ENCODE measurements around the gene URAD. TPM values are rescaled to one million over a fixed set of nuclear protein-coding genes. Genes with fewer than 3 reads are reported as not detected.
"Not testable (repeated sequence)": the region's sequence is repeated elsewhere in the genome, so short reads cannot be mapped to it uniquely, and the experiment has no call there.

Gene URAD
- total RNA-seq, 1 donor from 2014 or later, result not detected

- DNase-seq (ENCODE audit: low spot score), result no peak
Measured at GRCh38 chr13:27970382-27971235, 17.9 kb downstream of the URAD start.

GRCh38 chr13:27969866-27970229 is 18.6 kb downstream of the URAD start:
- no peak for DNase-seq (ENCODE audit: low spot score)

GRCh38 chr13:27969082-27969865 is 19.2 kb downstream of the URAD start, which contains the start of gene CDX2:
TSS of gene CDX2 (minus strand) at chr13:27969315. CDS start at chr13:27969006, 309 bp downstream.
- no peak for DNase-seq (ENCODE audit: low spot score)

- no peak for DNase-seq (ENCODE audit: low spot score)
Measured at GRCh38 chr13:27968316-27969081, 20.0 kb downstream of the URAD start.

GRCh38 chr13:27967736-27968315 is 20.7 kb downstream of the URAD start:
- DNase-seq (ENCODE audit: low spot score), result no peak

GRCh38 chr13:27967203-27967735 is 21.2 kb downstream of the URAD start:
- no peak for DNase-seq (ENCODE audit: low spot score)

GRCh38 chr13:27966641-27967202 is 21.8 kb downstream of the URAD start:
- DNase-seq (ENCODE audit: low spot score), result no peak

- no peak for DNase-seq (ENCODE audit: low spot score)
Measured at GRCh38 chr13:27965740-27966640, 22.5 kb downstream of the URAD start.

- DNase-seq (ENCODE audit: low spot score), result no peak
Measured at GRCh38 chr13:27965343-27965739, 23.2 kb downstream of the URAD start.

- no peak for DNase-seq (ENCODE audit: low spot score)
Measured at GRCh38 chr13:27964741-27965323, 23.7 kb downstream of the URAD start.

- DNase-seq (ENCODE audit: low spot score), result not testable (repeated sequence)
Measured at GRCh38 chr13:27964206-27964605, 24.3 kb downstream of the URAD start.

- DNase-seq (ENCODE audit: low spot score), result no peak
Measured at GRCh38 chr13:27963491-27963890, 25.0 kb downstream of the URAD start.

GRCh38 chr13:27962982-27963381 is 25.5 kb downstream of the URAD start:
- DNase-seq (ENCODE audit: low spot score), result no peak

- no peak for DNase-seq (ENCODE audit: low spot score)
Measured at GRCh38 chr13:27962128-27962841, 26.2 kb downstream of the URAD start.

- no peak for DNase-seq (ENCODE audit: low spot score)
Measured at GRCh38 chr13:27961227-27962085, 27.0 kb downstream of the URAD start.

GRCh38 chr13:27960362-27961226 is 27.9 kb downstream of the URAD start:
- peak; percentile 81 for DNase-seq (ENCODE audit: low spot score)

- DNase-seq (ENCODE audit: low spot score), result no peak
Measured at GRCh38 chr13:27959976-27960361, 28.5 kb downstream of the URAD start.

Data from mucosa of gallbladder (tissue), 1 donor.